Measurements from ENCODE around the gene ARL6.

DNA sequence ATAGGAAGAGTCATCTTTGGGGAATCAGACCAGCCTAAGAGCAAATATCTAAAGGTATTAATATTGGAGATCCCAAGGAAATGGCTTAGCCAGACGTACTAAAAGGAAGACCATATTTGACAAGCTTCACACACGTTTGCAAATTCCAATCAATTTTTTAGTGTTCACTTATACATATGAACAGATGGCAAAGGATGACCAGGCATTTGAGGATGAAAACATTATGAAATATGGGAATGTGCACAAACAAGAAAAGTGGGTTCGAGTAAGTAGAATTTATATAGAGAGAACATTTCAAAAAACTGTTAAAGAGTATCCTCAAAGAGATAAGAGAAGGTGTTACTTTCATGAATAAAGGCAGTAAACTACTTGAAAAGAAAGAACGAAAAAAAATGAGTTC, 31.4 kb downstream of the ARL6 start:
- TF ChIP-seq TOX (CRISPR knock-in tag; IDR thresholded peaks at IDR 0.05; ENCODE audit: borderline replicate concordance), result no peak
- TF ChIP-seq ZFP30 (CRISPR knock-in tag; IDR thresholded peaks at IDR 0.05), result no peak
- no peak for TF ChIP-seq RARB (CRISPR knock-in tag; IDR thresholded peaks at IDR 0.05)
- TF ChIP-seq OSR1 (CRISPR knock-in tag; IDR thresholded peaks at IDR 0.05), result no peak
- TF ChIP-seq ZFP3 (CRISPR knock-in tag; IDR thresholded peaks at IDR 0.05), result no peak
- no peak for TF ChIP-seq ZNF565 (CRISPR knock-in tag; conservative IDR thresholded peaks at IDR 0.05; ENCODE audit: low read depth)
- no peak for TF ChIP-seq PPARA (CRISPR knock-in tag; IDR thresholded peaks at IDR 0.05; ENCODE audit: borderline replicate concordance)
- TF ChIP-seq, protein P1, sequence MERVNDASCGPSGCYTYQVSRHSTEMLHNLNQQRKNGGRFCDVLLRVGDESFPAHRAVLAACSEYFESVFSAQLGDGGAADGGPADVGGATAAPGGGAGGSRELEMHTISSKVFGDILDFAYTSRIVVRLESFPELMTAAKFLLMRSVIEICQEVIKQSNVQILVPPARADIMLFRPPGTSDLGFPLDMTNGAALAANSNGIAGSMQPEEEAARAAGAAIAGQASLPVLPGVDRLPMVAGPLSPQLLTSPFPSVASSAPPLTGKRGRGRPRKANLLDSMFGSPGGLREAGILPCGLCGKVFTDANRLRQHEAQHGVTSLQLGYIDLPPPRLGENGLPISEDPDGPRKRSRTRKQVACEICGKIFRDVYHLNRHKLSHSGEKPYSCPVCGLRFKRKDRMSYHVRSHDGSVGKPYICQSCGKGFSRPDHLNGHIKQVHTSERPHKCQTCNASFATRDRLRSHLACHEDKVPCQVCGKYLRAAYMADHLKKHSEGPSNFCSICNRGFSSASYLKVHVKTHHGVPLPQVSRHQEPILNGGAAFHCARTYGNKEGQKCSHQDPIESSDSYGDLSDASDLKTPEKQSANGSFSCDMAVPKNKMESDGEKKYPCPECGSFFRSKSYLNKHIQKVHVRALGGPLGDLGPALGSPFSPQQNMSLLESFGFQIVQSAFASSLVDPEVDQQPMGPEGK (CRISPR knock-in tag; IDR thresholded peaks at IDR 0.05; ENCODE audit: borderline replicate concordance), result no peak
- no peak for TF ChIP-seq ZNF8 (CRISPR knock-in tag; IDR thresholded peaks at IDR 0.05)
- TF ChIP-seq, protein P2, sequence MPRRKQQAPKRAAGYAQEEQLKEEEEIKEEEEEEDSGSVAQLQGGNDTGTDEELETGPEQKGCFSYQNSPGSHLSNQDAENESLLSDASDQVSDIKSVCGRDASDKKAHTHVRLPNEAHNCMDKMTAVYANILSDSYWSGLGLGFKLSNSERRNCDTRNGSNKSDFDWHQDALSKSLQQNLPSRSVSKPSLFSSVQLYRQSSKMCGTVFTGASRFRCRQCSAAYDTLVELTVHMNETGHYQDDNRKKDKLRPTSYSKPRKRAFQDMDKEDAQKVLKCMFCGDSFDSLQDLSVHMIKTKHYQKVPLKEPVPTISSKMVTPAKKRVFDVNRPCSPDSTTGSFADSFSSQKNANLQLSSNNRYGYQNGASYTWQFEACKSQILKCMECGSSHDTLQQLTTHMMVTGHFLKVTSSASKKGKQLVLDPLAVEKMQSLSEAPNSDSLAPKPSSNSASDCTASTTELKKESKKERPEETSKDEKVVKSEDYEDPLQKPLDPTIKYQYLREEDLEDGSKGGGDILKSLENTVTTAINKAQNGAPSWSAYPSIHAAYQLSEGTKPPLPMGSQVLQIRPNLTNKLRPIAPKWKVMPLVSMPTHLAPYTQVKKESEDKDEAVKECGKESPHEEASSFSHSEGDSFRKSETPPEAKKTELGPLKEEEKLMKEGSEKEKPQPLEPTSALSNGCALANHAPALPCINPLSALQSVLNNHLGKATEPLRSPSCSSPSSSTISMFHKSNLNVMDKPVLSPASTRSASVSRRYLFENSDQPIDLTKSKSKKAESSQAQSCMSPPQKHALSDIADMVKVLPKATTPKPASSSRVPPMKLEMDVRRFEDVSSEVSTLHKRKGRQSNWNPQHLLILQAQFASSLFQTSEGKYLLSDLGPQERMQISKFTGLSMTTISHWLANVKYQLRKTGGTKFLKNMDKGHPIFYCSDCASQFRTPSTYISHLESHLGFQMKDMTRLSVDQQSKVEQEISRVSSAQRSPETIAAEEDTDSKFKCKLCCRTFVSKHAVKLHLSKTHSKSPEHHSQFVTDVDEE (CRISPR knock-in tag; IDR thresholded peaks at IDR 0.05), result no peak
- TF ChIP-seq ESRRG (CRISPR knock-in tag; IDR thresholded peaks at IDR 0.05), result no peak
